SK-N-SH (cell line): ENCODE data around the gene ENO1. TPM values are rescaled to one million over a fixed set of nuclear protein-coding genes. Genes with fewer than 3 reads are reported as not detected.

Source experiments
- CTCF ChIA-PET: fragments of 300-600, 350-600 bp; formaldehyde crosslinking; extraction: SDS; loops from one replicate; lab custom pipeline; 2021; lab: Yijun Ruan, JAX
- POLR2A ChIA-PET: fragments of 350-600 bp; sonication (Branson Sonifier 250); formaldehyde crosslinking; extraction: SDS; loops from one replicate; lab custom pipeline; 2020; ENCODE audit warnings: antibody characterized with exemption, inconsistent platforms; lab: Yijun Ruan, JAX
- DNase-seq: peaks from one replicate; pipeline ENCODE4 v3.0.0; 2012
- H2AFZ ChIP-seq: fragments of 200-600 bp; sonication (generic); 2 replicates; pipeline ENCODE4 v1.8.1; 2016; ENCODE audit warnings: antibody characterized with exemption, mild to moderate bottlenecking, low read depth
- H3F3A ChIP-seq: fragments of 200-600 bp; sonication (generic); replicated peaks from 2 replicates; pipeline ENCODE3; 2016; ENCODE audit warnings: antibody characterized with exemption, mild to moderate bottlenecking; ENCODE audit not compliant: insufficient read depth
- H3K27ac ChIP-seq, 2 experiments: fragments of 200-500 bp in 1 of 2; fragments of 200-600 bp in 1 of 2; sonication (Bioruptor generic) in 1 of 2; sonication (generic), shearing (Covaris generic) in 1 of 2; 2 replicates each; pipeline versions ENCODE4 v1.5.1 to v1.6.1; 2014 to 2016; ENCODE audit warnings: low read depth in 2 of 2, inconsistent platforms in 1 of 2, low read length in 1 of 2, mild to moderate bottlenecking in 1 of 2, mixed read lengths in 1 of 2
- H3K27me3 ChIP-seq: fragments of 200-600 bp; sonication (generic), shearing (Covaris generic); 2 replicates; pipeline ENCODE4 v1.6.1; 2016; ENCODE audit warnings: mixed run types; ENCODE audit not compliant: insufficient read depth
- H3K36me3 ChIP-seq, 2 experiments: fragments of 200-500 bp in 1 of 2; fragments of 200-600 bp in 1 of 2; sonication (Bioruptor generic) in 1 of 2; sonication (generic) in 1 of 2; replicated peaks in 1 of 2; 2 replicates each; pipeline versions ENCODE3 to v1.5.1; 2014 to 2016; ENCODE audit warnings: low read length in 1 of 2, mild to moderate bottlenecking in 1 of 2; ENCODE audit not compliant: insufficient read depth in 2 of 2, control insufficient read depth in 1 of 2
- H3K4me1 ChIP-seq, 2 experiments: fragments of 200-500 bp in 1 of 2; fragments of 200-600 bp in 1 of 2; sonication (Bioruptor generic) in 1 of 2; sonication (generic), shearing (Covaris generic) in 1 of 2; 2 replicates each; pipeline versions ENCODE4 v1.5.1 to v1.6.1; 2014 to 2016; ENCODE audit warnings: low read depth in 1 of 2, low read length in 1 of 2, mixed run types in 1 of 2; ENCODE audit not compliant: insufficient read depth in 2 of 2, control insufficient read depth in 1 of 2
- H3K4me2 ChIP-seq: fragments of 200-600 bp; sonication (generic), shearing (Covaris generic); 2 replicates; pipeline ENCODE4 v1.6.1; 2017; ENCODE audit warnings: mixed run types
- H3K4me3 ChIP-seq, 2 experiments: fragments of 200-500 bp in 1 of 2; fragments of 200-600 bp in 1 of 2; sonication (Bioruptor generic) in 1 of 2; sonication (generic), shearing (Covaris generic) in 1 of 2; 2 replicates each; pipeline versions ENCODE4 v1.5.1 to v1.8.1; 2014 to 2016; ENCODE audit warnings: low read depth in 2 of 2, inconsistent platforms in 1 of 2, low read length in 1 of 2, mild to moderate bottlenecking in 1 of 2, mixed read lengths in 1 of 2, moderate library complexity in 1 of 2
- H3K79me2 ChIP-seq: fragments of 200-600 bp; sonication (generic); 2 replicates; pipeline ENCODE4 v1.8.1; 2017; ENCODE audit warnings: mild to moderate bottlenecking; ENCODE audit not compliant: insufficient read depth
- H3K9ac ChIP-seq: fragments of 200-600 bp; sonication (generic); 2 replicates; pipeline ENCODE4 v1.6.1; 2017; ENCODE audit warnings: mixed run types
- H3K9me2 ChIP-seq: fragments of 200-600 bp; sonication (generic); 2 replicates; pipeline ENCODE4 v1.6.1; 2017; ENCODE audit warnings: mixed run types
- H3K9me3 ChIP-seq: fragments of 200-600 bp; sonication (generic); 2 replicates; pipeline ENCODE4 v1.6.1; 2017; ENCODE audit warnings: mixed run types, mild to moderate bottlenecking, moderate library complexity
- H4K20me1 ChIP-seq: fragments of 200-600 bp; sonication (generic); 2 replicates; pipeline ENCODE4 v1.6.1; 2017; ENCODE audit warnings: mild to moderate bottlenecking, mixed run types; ENCODE audit not compliant: insufficient read depth
- CTCF ChIP-seq: fragments of 200-600 bp; sonication (generic); IDR thresholded peaks from 2 replicates; pipeline ENCODE4 v1.6.1; 2017; ENCODE audit warnings: antibody characterized with exemption, mild to moderate bottlenecking, moderate library complexity
- EP300 ChIP-seq, 2 experiments: IDR thresholded peaks; 2 replicates each; pipeline versions ENCODE4 v1.4.0 to v1.6.1; 2012; ENCODE audit warnings: borderline replicate concordance in 1 of 2, low read depth in 1 of 2, low read length in 1 of 2
- FOSL2 ChIP-seq: IDR thresholded peaks from 2 replicates; pipeline ENCODE4 v1.4.0; 2012; ENCODE audit warnings: low read depth, mild to moderate bottlenecking, moderate library complexity, borderline replicate concordance
- GABPA ChIP-seq: IDR thresholded peaks from 2 replicates; pipeline ENCODE4 v1.4.0; 2012; ENCODE audit warnings: low read depth, mild to moderate bottlenecking
- JUND ChIP-seq: IDR thresholded peaks from 2 replicates; pipeline ENCODE4 v1.4.0; 2012
- MXI1 ChIP-seq: IDR thresholded peaks from 2 replicates; pipeline ENCODE4 v1.6.1; 2012; ENCODE audit warnings: mild to moderate bottlenecking, low read depth, low read length, improper control_type of control experiment
- NFIC ChIP-seq: IDR thresholded peaks from 2 replicates; pipeline ENCODE4 v1.4.0; 2012; ENCODE audit warnings: borderline replicate concordance
- NRF1 ChIP-seq: IDR thresholded peaks from 2 replicates; pipeline ENCODE4 v1.6.1; 2012; ENCODE audit warnings: low read depth, mild to moderate bottlenecking, low read length
- POLR2AphosphoS5 ChIP-seq: IDR thresholded peaks from 2 replicates; pipeline ENCODE4 v1.6.1; 2012; ENCODE audit warnings: low read depth, low read length
- RAD21 ChIP-seq: IDR thresholded peaks from 2 replicates; pipeline ENCODE4 v1.6.1; 2012; ENCODE audit warnings: mild to moderate bottlenecking, low read length
- TAF1 ChIP-seq: IDR thresholded peaks from 2 replicates; pipeline ENCODE4 v1.6.1; 2012; ENCODE audit warnings: low read depth, mild to moderate bottlenecking, low read length, moderate library complexity, borderline replicate concordance
- TEAD4 ChIP-seq: IDR thresholded peaks from 2 replicates; pipeline ENCODE4 v1.4.0; 2012; ENCODE audit warnings: mild to moderate bottlenecking, borderline replicate concordance; ENCODE audit not compliant: insufficient read depth
- YY1 ChIP-seq: IDR thresholded peaks from 2 replicates; pipeline ENCODE4 v1.4.0; 2012; ENCODE audit warnings: low read depth, mild to moderate bottlenecking
- ZBTB33 ChIP-seq: IDR thresholded peaks from 2 replicates; pipeline ENCODE4 v1.4.0; 2012; ENCODE audit warnings: low read depth, borderline replicate concordance
- WGBS: methylation state at CpG from one replicate; pipeline ENCODE4 v1.1.6; 2017; ENCODE audit warnings: low lambda C conversion rate; 5-methylcytosine and 5-hydroxymethylcytosine counted together
- polyA plus RNA-seq, 3 experiments: library from polyadenylated mRNA; depleted of rRNA; stranded (reverse); fragments of >200 nt; gene quantifications; 2 replicates each; pipeline ENCODE4 v1.2.3, GENCODE V29; 2012

The ENO1 gene
- polyA plus RNA-seq, 1 of the 3 experiments (the other 2 are of a cell fraction): 1,599 TPM

- Histone ChIP-seq H3K27ac (peak overlapping the region; percentile 94 to 97), H3K9me3 (no peaks in the 10 kb centered on the region), H3F3A (peaks cover 51% of the 10 kb centered on the region)
- no peak for DNase-seq
- TF ChIP-seq ZBTB33 (no peak), MXI1 (0 out of 2 replicates have a peak, but pooled peaks have one; percentile 10), CTCF (peak; percentile 25), NFIC (no peak)
- TF ChIP-seq, all 33 proteins: peak for 2
- Histone ChIP-seq H3K9ac (peak overlapping the region; percentile 100), H3K36me3 (peaks cover 13 to 33% of the 10 kb centered on the region in 2 experiments), H3K4me3 (peak overlapping the region; percentile 78 to 89; a peak in 3 of 4 replicates), H2AFZ (0 out of 2 replicates have a peak overlapping the region, but pooled peaks have one; percentile 8), H3K4me1 (peaks cover 25 to 36% of the 10 kb centered on the region in 2 experiments), H3K79me2 (peaks cover 42% of the 10 kb centered on the region), H3K9me2 (no peaks in the 10 kb centered on the region), H4K20me1 (peaks cover 34% of the 10 kb centered on the region), H3K4me2 (peak overlapping the region; percentile 96), H3K27me3 (no peaks in the 10 kb centered on the region)
- ChIA-PET CTCF (interaction anchor here (0.9 to 5.3 kb wide), 8 partner anchors 9 to 232 kb away, joined by 3 to 31 read pairs (median 4); no protein-coding TSS in a partner anchor), POLR2A (interaction anchor here (0.8 to 2.9 kb wide), 4 partner anchors 13 to 172 kb away, joined by 3 to 18 read pairs (median 8); no protein-coding TSS in a partner anchor)
- 40% methylated on average over 11 of the region's 11 CpGs for WGBS
Observed at GRCh38 chr1:8879464-8879921, 1.0 kb upstream of the ENO1 start.

DNA sequence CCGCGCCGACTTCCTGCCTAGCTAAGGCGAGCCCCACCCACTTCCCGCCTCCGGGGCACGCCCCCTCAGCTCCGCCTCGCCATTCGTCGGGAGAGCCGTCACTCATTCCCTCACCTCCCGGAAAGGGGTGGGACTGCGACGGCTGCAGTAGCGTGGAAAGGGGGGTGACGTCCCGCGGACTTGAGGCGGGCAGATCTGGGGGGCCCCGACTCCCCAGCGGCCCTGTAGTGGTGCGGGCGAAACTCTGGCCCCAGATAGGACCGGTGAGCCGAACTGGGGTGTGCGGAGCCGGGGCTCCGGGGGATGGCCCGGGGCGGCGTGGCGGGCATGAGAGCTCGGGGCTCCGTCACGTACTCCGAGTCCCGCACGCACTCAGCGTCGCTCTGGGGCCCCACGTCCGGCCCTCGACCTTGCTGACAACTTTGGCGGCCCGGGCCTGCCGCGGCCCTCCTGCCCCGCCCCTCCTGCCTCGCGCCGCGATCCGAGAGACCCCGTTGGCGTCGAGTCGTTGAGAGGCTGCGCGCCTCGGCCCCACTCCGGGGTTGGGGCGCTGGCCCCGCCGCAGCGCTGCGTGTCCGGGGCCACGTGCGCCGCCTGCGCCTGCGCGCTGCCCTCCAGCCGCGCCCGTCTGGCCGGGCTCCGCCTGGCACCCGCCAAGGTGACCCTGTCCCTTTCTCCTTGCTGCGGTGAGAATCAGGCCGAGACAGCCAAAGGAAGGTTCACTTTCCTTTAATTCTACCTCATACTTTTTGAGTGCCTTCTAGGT, 395 bp upstream of the ENO1 start:
- Histone ChIP-seq H2AFZ (peak overlapping the region; percentile 72), H3K27me3 (no peaks in the 10 kb centered on the region), H3K4me3 (peak overlapping the region; percentile 78 to 89), H4K20me1 (peaks cover 38% of the 10 kb centered on the region), H3K9me2 (no peaks in the 10 kb centered on the region), H3K4me1 (peaks cover 29 to 40% of the 10 kb centered on the region in 2 experiments), H3K9me3 (no peaks in the 10 kb centered on the region), H3K36me3 (peaks cover 19 to 39% of the 10 kb centered on the region in 2 experiments), H3K27ac (peak overlapping the region; percentile 94 to 97), H3K9ac (peak overlapping the region; percentile 100), H3F3A (peaks cover 57% of the 10 kb centered on the region), H3K79me2 (peaks cover 48% of the 10 kb centered on the region), H3K4me2 (peak overlapping the region; percentile 96)
- ChIA-PET CTCF (interaction anchor here (1.3 to 5.3 kb wide), 5 partner anchors 13 to 39 kb away, joined by 3 to 31 read pairs (median 6); no protein-coding TSS in a partner anchor), POLR2A (interaction anchor here (0.6 to 2.9 kb wide), 9 partner anchors 9 to 212 kb away, joined by 3 to 18 read pairs (median 4); partner anchors contain the start of gene RERE)
- DNase-seq: peak; percentile 100
- WGBS: 1% methylated on average over 14 of the region's 82 CpGs
- TF ChIP-seq NRF1 (peak; percentile 80), TEAD4 (no peak), TAF1 (no peak; the same call in 1 of the 2 replicates), ZBTB33 (no peak), FOSL2 (no peak), JUND (no peak), YY1 (peak; percentile 24; the same call in 1 of the 2 replicates), EP300 (IDR thresholded peaks at IDR 0.05; ENCODE audit: borderline replicate concordance in 1 of 2, low read depth in 1 of 2, low read length in 1 of 2) (no peak), GABPA (peak; percentile 77), NFIC (no peak), POLR2AphosphoS5 (0 out of 2 replicates have a peak, but pooled peaks have one; percentile 20), RAD21 (no peak)
